TTC549 (cell line): Measurements from ENCODE around the gene CSGALNACT2.

Source experiments
- FAIRE-seq: peaks from 2 replicates; lab custom pipeline; 2012; peaks lifted over from hg19 to GRCh38; lab: Jason Lieb, UNC

Gene CSGALNACT2

GRCh38 chr10:43229208-43230061, 91.2 kb downstream of the CSGALNACT2 start:
- FAIRE-seq = no peak

GRCh38 chr10:43230101-43230908, 92.1 kb downstream of the CSGALNACT2 start:
- no peak for FAIRE-seq

- no peak for FAIRE-seq
These were observed 92.8 kb downstream of the CSGALNACT2 start for GRCh38 chr10:43230909-43231522.

DNA sequence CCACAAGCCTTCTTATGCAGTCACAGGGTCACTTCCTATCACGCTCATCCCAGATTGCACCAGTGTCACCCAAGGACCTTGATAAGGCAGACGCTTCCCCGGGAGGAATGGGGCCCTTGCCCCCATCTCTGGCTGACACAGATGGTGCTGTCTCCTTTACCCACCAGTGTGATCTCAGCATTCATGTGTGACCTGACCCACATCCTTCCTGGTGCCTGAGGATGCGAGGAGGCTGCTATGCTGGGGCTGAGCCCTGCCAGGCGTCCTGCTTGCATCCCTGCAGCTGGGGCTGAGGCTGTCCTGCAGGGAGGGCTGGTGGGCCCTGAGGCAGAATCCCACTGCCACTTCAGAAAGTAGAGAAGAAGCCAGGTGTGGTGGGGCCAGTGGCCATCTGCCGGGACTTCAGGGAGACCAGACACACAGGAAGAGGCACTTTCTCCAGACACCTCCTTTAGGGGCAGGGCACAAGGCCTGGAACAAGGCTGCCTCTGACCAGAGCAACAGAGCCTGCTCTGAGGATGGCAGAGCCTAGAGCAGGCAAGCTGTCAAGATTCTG, 93.4 kb downstream of the CSGALNACT2 start:
- FAIRE-seq = no peak

DNA sequence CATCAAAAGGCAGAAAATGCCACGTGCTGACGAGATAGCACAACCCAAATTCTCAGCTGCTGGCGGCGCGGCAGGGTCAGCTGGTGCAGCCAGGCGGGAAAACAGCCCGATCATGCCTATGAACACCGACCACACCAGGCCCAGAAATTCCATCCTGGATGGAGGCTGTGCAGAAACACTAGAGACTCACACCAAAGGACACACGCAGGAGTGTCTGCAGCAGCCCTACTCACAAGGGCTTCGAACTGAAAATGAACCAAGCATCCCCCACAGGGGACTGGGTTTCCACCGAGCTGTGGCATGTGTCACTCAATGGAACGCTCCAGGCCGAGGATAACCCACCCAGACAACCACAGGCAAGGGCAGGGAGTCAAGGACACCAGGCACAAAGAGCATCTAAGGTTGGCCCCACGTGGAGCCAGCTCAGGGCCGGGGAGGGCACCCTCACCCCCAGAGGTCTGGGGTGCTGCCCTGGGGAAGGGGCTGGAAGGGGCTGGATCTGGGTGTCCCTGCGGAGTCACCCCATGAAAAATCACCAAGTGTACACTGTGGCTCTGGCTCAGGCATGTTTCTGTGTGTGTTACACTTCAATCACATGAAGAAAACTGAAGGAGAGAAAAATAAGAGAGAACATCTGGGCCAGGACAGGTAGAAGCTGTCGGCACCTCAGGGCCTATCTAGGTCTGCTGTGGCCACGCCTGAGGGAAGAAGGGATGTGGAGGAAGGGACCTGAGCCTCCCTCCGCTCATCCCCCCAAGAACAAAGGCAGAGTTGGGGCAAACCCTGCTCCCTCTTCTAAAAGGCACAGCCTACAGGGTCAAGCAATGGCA, 95.6 kb downstream of the CSGALNACT2 start:
- FAIRE-seq = no peak

GRCh38 chr10:43234471-43235041, 96.3 kb downstream of the CSGALNACT2 start:
- no peak for FAIRE-seq
